Panc1 (cell line): ENCODE measurements around the gene CRTC1. TPM values are rescaled to one million over a fixed set of nuclear protein-coding genes. Genes with fewer than 3 reads are reported as not detected.

Experiments used
- ATAC-seq: fragments of 200-7000 bp; cut with Tn5 transposase; 2 replicates; pipeline ENCODE4 v1.9.1; 2020; ENCODE audit warnings: mild to moderate bottlenecking, moderate library complexity
- BruUV-seq: library from RNA; stranded (reverse); fragments of 400-500 nt; replicated peaks from 2 replicates; lab custom pipeline; 2021; lab: Mats Ljungman, UMichigan
- CTCF ChIA-PET: fragments of 300-600 bp; sonication (Branson Sonifier 250); formaldehyde crosslinking; loops from one replicate; lab custom pipeline; 2022; ENCODE audit warnings: antibody characterized with exemption; lab: Charles Lee
- POLR2A ChIA-PET: fragments of 300-600 bp; sonication (Branson Sonifier 250); formaldehyde crosslinking; loops from one replicate; lab custom pipeline; 2022; ENCODE audit warnings: antibody characterized with exemption; lab: Charles Lee
- DNase-seq: peaks from one replicate; pipeline ENCODE4 v3.0.0-alpha.2; 2010; ENCODE audit warnings: low read depth, low spot score
- H3K27ac ChIP-seq: 2 replicates; pipeline ENCODE4 v1.5.1; 2011; ENCODE audit warnings: mild to moderate bottlenecking, low read length, inconsistent platforms
- H3K27me3 ChIP-seq: fragments of 200-500 bp; sonication (Bioruptor generic); 2 replicates; pipeline ENCODE4 v1.6.0; 2014; ENCODE audit warnings: low read length, inconsistent platforms; ENCODE audit not compliant: control insufficient read depth, insufficient read depth
- H3K36me3 ChIP-seq: fragments of 200-500 bp; sonication (Bioruptor generic); 2 replicates; pipeline ENCODE4 v1.5.1; 2014; ENCODE audit warnings: inconsistent platforms, mild to moderate bottlenecking, low read length, moderate library complexity; ENCODE audit not compliant: control insufficient read depth, insufficient read depth
- H3K4me1 ChIP-seq: 2 replicates; pipeline ENCODE4 v1.5.1; 2011; ENCODE audit warnings: inconsistent platforms, mild to moderate bottlenecking, low read length, moderate library complexity; ENCODE audit not compliant: control insufficient read depth, insufficient read depth
- H3K4me3 ChIP-seq, 2 experiments: 2 replicates each; pipeline ENCODE4 v1.5.1; 2011 to 2012; ENCODE audit warnings: low read depth in 2 of 2, low read length in 2 of 2, mild to moderate bottlenecking in 2 of 2, inconsistent platforms in 1 of 2, moderate library complexity in 1 of 2
- H3K9me3 ChIP-seq: fragments of 200-500 bp; sonication (Bioruptor generic); 2 replicates; pipeline ENCODE4 v1.5.1; 2014; ENCODE audit warnings: low read depth, mild to moderate bottlenecking, inconsistent platforms, low read length, moderate library complexity; ENCODE audit not compliant: control insufficient read depth, insufficient read depth
- POLR2AphosphoS5 ChIP-seq: IDR thresholded peaks from 2 replicates; pipeline ENCODE4 v1.6.1; 2012; ENCODE audit warnings: mild to moderate bottlenecking, low read depth, low read length, moderate library complexity
- SIN3A ChIP-seq: IDR thresholded peaks from 2 replicates; pipeline ENCODE4 v1.6.1; 2012; ENCODE audit warnings: low read depth, mild to moderate bottlenecking, low read length, moderate library complexity, borderline replicate concordance; ENCODE audit not compliant: insufficient read depth
- TCF7L2 ChIP-seq: IDR thresholded peaks from 2 replicates; pipeline ENCODE4 v1.6.1; 2011; ENCODE audit warnings: mild to moderate bottlenecking, low read depth, low read length, inconsistent platforms
- in situ Hi-C: cut with HindIII; loops from 2 replicates; pipeline ENCODE4 v1.10.0; 2016; ENCODE audit warnings: low sequenced_read_pairs, low pct_unique_long_range_greater_than_20kb
- intact Hi-C: fragments of 100-400 bp; cut with micrococcal nuclease; formaldehyde crosslinking; loops from one replicate; pipeline ENCODE4 v1.10.0; 2022; ENCODE audit not compliant: unreplicated experiment
- total RNA-seq: library from RNA; stranded (reverse); gene quantifications from one replicate; pipeline ENCODE4 v1.2.1, GENCODE V29; 2021; ENCODE audit not compliant: unreplicated experiment
- TF ChIP-seq, protein P1 (sequence below): fragments of 450-650 bp; IDR thresholded peaks from 2 replicates; pipeline ENCODE4 v1.5.1; 2017; ENCODE audit warnings: mild to moderate bottlenecking
- TF ChIP-seq, protein P2 (sequence below), 2 experiments: IDR thresholded peaks; 2 replicates each; pipeline ENCODE4 v1.6.1; 2011 to 2012; ENCODE audit warnings: low read depth in 2 of 2, control low read depth in 1 of 2, low read length in 1 of 2, mild to moderate bottlenecking in 1 of 2, moderate library complexity in 1 of 2; ENCODE audit not compliant: insufficient read depth in 1 of 2

The CRTC1 gene
- total RNA-seq, 1 experiment from 2014 or later = 18.2 TPM

- no TSS peak for BruUV-seq
- ATAC-seq (no peak), DNase-seq (no peak)
- CTCF ChIA-PET = no interaction called here
- Histone ChIP-seq H3K27me3 (no peaks in the 10 kb centered on the region), H3K4me1 (no peaks in the 10 kb centered on the region), H3K36me3 (no peaks in the 10 kb centered on the region), H3K4me3 (no peak overlapping the region), H3K9me3 (no peaks in the 10 kb centered on the region), H3K27ac (no peak overlapping the region)
- in situ Hi-C loops = no loop called here
- POLR2A ChIA-PET = no interaction called here
- intact Hi-C loops = no loop called here
- TF ChIP-seq, protein P1, sequence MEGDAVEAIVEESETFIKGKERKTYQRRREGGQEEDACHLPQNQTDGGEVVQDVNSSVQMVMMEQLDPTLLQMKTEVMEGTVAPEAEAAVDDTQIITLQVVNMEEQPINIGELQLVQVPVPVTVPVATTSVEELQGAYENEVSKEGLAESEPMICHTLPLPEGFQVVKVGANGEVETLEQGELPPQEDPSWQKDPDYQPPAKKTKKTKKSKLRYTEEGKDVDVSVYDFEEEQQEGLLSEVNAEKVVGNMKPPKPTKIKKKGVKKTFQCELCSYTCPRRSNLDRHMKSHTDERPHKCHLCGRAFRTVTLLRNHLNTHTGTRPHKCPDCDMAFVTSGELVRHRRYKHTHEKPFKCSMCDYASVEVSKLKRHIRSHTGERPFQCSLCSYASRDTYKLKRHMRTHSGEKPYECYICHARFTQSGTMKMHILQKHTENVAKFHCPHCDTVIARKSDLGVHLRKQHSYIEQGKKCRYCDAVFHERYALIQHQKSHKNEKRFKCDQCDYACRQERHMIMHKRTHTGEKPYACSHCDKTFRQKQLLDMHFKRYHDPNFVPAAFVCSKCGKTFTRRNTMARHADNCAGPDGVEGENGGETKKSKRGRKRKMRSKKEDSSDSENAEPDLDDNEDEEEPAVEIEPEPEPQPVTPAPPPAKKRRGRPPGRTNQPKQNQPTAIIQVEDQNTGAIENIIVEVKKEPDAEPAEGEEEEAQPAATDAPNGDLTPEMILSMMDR = no peak
- TF ChIP-seq SIN3A = no peak
- TF ChIP-seq, protein P2, sequence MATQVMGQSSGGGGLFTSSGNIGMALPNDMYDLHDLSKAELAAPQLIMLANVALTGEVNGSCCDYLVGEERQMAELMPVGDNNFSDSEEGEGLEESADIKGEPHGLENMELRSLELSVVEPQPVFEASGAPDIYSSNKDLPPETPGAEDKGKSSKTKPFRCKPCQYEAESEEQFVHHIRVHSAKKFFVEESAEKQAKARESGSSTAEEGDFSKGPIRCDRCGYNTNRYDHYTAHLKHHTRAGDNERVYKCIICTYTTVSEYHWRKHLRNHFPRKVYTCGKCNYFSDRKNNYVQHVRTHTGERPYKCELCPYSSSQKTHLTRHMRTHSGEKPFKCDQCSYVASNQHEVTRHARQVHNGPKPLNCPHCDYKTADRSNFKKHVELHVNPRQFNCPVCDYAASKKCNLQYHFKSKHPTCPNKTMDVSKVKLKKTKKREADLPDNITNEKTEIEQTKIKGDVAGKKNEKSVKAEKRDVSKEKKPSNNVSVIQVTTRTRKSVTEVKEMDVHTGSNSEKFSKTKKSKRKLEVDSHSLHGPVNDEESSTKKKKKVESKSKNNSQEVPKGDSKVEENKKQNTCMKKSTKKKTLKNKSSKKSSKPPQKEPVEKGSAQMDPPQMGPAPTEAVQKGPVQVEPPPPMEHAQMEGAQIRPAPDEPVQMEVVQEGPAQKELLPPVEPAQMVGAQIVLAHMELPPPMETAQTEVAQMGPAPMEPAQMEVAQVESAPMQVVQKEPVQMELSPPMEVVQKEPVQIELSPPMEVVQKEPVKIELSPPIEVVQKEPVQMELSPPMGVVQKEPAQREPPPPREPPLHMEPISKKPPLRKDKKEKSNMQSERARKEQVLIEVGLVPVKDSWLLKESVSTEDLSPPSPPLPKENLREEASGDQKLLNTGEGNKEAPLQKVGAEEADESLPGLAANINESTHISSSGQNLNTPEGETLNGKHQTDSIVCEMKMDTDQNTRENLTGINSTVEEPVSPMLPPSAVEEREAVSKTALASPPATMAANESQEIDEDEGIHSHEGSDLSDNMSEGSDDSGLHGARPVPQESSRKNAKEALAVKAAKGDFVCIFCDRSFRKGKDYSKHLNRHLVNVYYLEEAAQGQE (IDR thresholded peaks at IDR 0.05; ENCODE audit: insufficient read depth in 1 of 2, low read depth in 2 of 2, low read length in 1 of 2) = no peak
Measured at GRCh38 chr19:18737337-18737953, 54.0 kb downstream of the CRTC1 start.

DNA sequence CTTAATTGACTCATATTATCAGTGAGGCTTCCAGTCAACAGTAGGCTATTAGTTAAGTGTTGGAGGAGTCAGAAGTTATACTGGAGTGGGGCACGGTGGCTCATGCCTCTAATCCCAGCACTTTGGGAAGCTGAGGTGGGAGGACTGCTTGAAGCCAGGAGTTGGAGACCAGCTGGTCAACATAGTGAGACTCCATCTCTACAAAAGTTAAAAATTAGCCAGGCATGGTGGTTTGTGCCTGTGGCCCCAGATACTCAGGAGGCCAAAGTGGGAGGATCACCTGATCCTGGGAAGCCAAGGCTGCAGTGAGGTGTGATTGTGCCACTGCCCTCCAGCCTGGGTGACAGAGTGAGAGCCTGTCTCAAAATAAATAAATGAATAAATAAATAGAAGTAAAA lies 54.5 kb downstream of the CRTC1 start:
- H3K4me3 ChIP-seq = no peak overlapping the region
- no peaks in the 10 kb centered on the region for H3K9me3 ChIP-seq
- H3K27me3 ChIP-seq = no peaks in the 10 kb centered on the region
- in situ Hi-C loops (no loop called here), intact Hi-C loops (no loop called here)
- ATAC-seq (no peak), DNase-seq (no peak)
- no peaks in the 10 kb centered on the region for H3K4me1 ChIP-seq
- no peak for TF ChIP-seq TCF7L2
- no peak for TF ChIP-seq POLR2AphosphoS5
- no peak for TF ChIP-seq SIN3A
- TF ChIP-seq, protein P2 (IDR thresholded peaks at IDR 0.05; ENCODE audit: insufficient read depth in 1 of 2, low read depth in 2 of 2, low read length in 1 of 2) = no peak
- TF ChIP-seq, protein P1 = no peak
- no peaks in the 10 kb centered on the region for H3K36me3 ChIP-seq
- no peak overlapping the region for H3K27ac ChIP-seq
- ChIA-PET POLR2A (no interaction called here), CTCF (no interaction called here)
- BruUV-seq = no TSS peak
